Retinal pigment epithelial cell (primary cell): ENCODE data around the gene LARP1.

Experiments used
- DNase-seq: peaks from one replicate; pipeline ENCODE4 v3.0.0-alpha.2; 2010; ENCODE audit warnings: low read depth
- H3K4me3 ChIP-seq: 2 replicates; pipeline ENCODE4 v1.5.1; 2011; ENCODE audit warnings: mild to moderate bottlenecking, low read length, control low read depth, moderate library complexity
- CTCF ChIP-seq: conservative IDR thresholded peaks from 2 replicates; pipeline ENCODE4 v1.5.1; 2011; ENCODE audit warnings: low read depth, low read length, control low read depth, inconsistent platforms

Gene LARP1

GRCh38 chr5:154794525-154795234 lies 39.5 kb downstream of the LARP1 start:
- no peak overlapping the region for H3K4me3 ChIP-seq
- no peak for TF ChIP-seq CTCF
- no peak for DNase-seq

DNA sequence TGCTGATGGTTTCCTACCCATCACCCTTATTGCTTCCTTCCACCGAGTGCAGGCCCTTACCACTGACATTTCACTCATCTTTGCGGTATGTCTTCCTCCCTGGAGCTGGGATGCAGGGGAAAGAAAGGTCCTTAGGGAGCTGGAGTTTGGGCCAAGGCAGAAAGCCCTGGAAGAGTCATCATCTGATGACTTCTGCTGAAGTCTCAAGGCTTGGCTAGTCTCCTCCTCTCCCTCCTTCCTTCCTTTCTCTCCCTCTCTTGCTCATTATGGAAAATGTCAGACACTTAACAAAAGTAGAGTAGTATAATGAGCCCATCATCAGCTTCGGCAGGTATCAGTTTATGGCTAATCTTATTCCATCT lies 40.0 kb downstream of the LARP1 start:
- H3K4me3 ChIP-seq = no peak overlapping the region
- DNase-seq = no peak
- no peak for TF ChIP-seq CTCF

GRCh38 chr5:154797762-154798161 lies 42.6 kb downstream of the LARP1 start:
- H3K4me3 ChIP-seq = no peak overlapping the region
- DNase-seq = no peak
- no peak for TF ChIP-seq CTCF

DNA sequence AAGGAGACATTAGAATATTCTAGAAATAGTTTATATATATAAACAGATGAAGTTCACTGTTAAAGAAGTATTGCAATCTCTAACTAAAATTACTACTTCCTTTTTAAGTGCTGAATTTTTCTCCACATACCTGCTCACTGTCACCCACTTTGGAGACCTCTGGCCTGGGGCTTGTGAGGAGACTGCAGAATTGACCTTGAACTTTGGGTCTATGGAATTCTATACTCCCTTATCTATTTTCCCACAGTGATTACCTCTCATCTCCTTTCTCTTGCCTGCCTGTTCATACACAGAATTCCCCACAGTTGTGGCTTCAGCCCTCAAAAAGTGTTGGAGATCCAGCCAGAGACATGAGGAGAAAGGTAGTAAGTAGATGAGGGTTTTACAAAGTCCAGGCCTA lies 45.4 kb downstream of the LARP1 start:
- no peak overlapping the region for H3K4me3 ChIP-seq
- TF ChIP-seq CTCF = no peak
- DNase-seq = no peak

GRCh38 chr5:154801083-154801482 lies 45.9 kb downstream of the LARP1 start:
- no peak for DNase-seq
- TF ChIP-seq CTCF = no peak
- H3K4me3 ChIP-seq = no peak overlapping the region

- TF ChIP-seq CTCF = no peak
- H3K4me3 ChIP-seq = no peak overlapping the region
- no peak for DNase-seq
These were observed 46.9 kb downstream of the LARP1 start for GRCh38 chr5:154802050-154802449.

- no peak for TF ChIP-seq CTCF
These were observed 51.0 kb downstream of the LARP1 start for GRCh38 chr5:154806176-154806575.

More at GRCh38 chr5:154806176-154806575, 51.0 kb downstream of the LARP1 start:
- H3K4me3 ChIP-seq = no peak overlapping the region
- DNase-seq = no peak
